Panc1 (cell line): ENCODE measurements around the gene CWC22. TPM values are rescaled to one million over a fixed set of nuclear protein-coding genes. Genes with fewer than 3 reads are reported as not detected.

ENCODE experiments used
- ATAC-seq: fragments of 200-7000 bp; cut with Tn5 transposase; 2 replicates; pipeline ENCODE4 v1.9.1; 2020; ENCODE audit warnings: mild to moderate bottlenecking, moderate library complexity
- BruUV-seq: library from RNA; stranded (reverse); fragments of 400-500 nt; replicated peaks from 2 replicates; lab custom pipeline; 2021; lab: Mats Ljungman, UMichigan
- CTCF ChIA-PET: fragments of 300-600 bp; sonication (Branson Sonifier 250); formaldehyde crosslinking; loops from one replicate; lab custom pipeline; 2022; ENCODE audit warnings: antibody characterized with exemption; lab: Charles Lee
- POLR2A ChIA-PET: fragments of 300-600 bp; sonication (Branson Sonifier 250); formaldehyde crosslinking; loops from one replicate; lab custom pipeline; 2022; ENCODE audit warnings: antibody characterized with exemption; lab: Charles Lee
- DNase-seq: peaks from one replicate; pipeline ENCODE4 v3.0.0-alpha.2; 2010; ENCODE audit warnings: low read depth, low spot score
- H3K27ac ChIP-seq: 2 replicates; pipeline ENCODE4 v1.5.1; 2011; ENCODE audit warnings: mild to moderate bottlenecking, low read length, inconsistent platforms
- H3K27me3 ChIP-seq: fragments of 200-500 bp; sonication (Bioruptor generic); 2 replicates; pipeline ENCODE4 v1.6.0; 2014; ENCODE audit warnings: low read length, inconsistent platforms; ENCODE audit not compliant: control insufficient read depth, insufficient read depth
- H3K36me3 ChIP-seq: fragments of 200-500 bp; sonication (Bioruptor generic); 2 replicates; pipeline ENCODE4 v1.5.1; 2014; ENCODE audit warnings: inconsistent platforms, mild to moderate bottlenecking, low read length, moderate library complexity; ENCODE audit not compliant: control insufficient read depth, insufficient read depth
- H3K4me1 ChIP-seq: 2 replicates; pipeline ENCODE4 v1.5.1; 2011; ENCODE audit warnings: inconsistent platforms, mild to moderate bottlenecking, low read length, moderate library complexity; ENCODE audit not compliant: control insufficient read depth, insufficient read depth
- H3K4me3 ChIP-seq, 2 experiments: 2 replicates each; pipeline ENCODE4 v1.5.1; 2011 to 2012; ENCODE audit warnings: low read depth in 2 of 2, low read length in 2 of 2, mild to moderate bottlenecking in 2 of 2, inconsistent platforms in 1 of 2, moderate library complexity in 1 of 2
- H3K9me3 ChIP-seq: fragments of 200-500 bp; sonication (Bioruptor generic); 2 replicates; pipeline ENCODE4 v1.5.1; 2014; ENCODE audit warnings: low read depth, mild to moderate bottlenecking, inconsistent platforms, low read length, moderate library complexity; ENCODE audit not compliant: control insufficient read depth, insufficient read depth
- POLR2AphosphoS5 ChIP-seq: IDR thresholded peaks from 2 replicates; pipeline ENCODE4 v1.6.1; 2012; ENCODE audit warnings: mild to moderate bottlenecking, low read depth, low read length, moderate library complexity
- SIN3A ChIP-seq: IDR thresholded peaks from 2 replicates; pipeline ENCODE4 v1.6.1; 2012; ENCODE audit warnings: low read depth, mild to moderate bottlenecking, low read length, moderate library complexity, borderline replicate concordance; ENCODE audit not compliant: insufficient read depth
- TCF7L2 ChIP-seq: IDR thresholded peaks from 2 replicates; pipeline ENCODE4 v1.6.1; 2011; ENCODE audit warnings: mild to moderate bottlenecking, low read depth, low read length, inconsistent platforms
- in situ Hi-C: cut with HindIII; loops from 2 replicates; pipeline ENCODE4 v1.10.0; 2016; ENCODE audit warnings: low sequenced_read_pairs, low pct_unique_long_range_greater_than_20kb
- intact Hi-C: fragments of 100-400 bp; cut with micrococcal nuclease; formaldehyde crosslinking; loops from one replicate; pipeline ENCODE4 v1.10.0; 2022; ENCODE audit not compliant: unreplicated experiment
- total RNA-seq: library from RNA; stranded (reverse); gene quantifications from one replicate; pipeline ENCODE4 v1.2.1, GENCODE V29; 2021; ENCODE audit not compliant: unreplicated experiment
- TF ChIP-seq, protein P1 (sequence below), 2 experiments: IDR thresholded peaks; 2 replicates each; pipeline ENCODE4 v1.6.1; 2011 to 2012; ENCODE audit warnings: low read depth in 2 of 2, control low read depth in 1 of 2, low read length in 1 of 2, mild to moderate bottlenecking in 1 of 2, moderate library complexity in 1 of 2; ENCODE audit not compliant: insufficient read depth in 1 of 2
- TF ChIP-seq, protein P2 (sequence below): fragments of 450-650 bp; IDR thresholded peaks from 2 replicates; pipeline ENCODE4 v1.5.1; 2017; ENCODE audit warnings: mild to moderate bottlenecking

CWC22 gene
- total RNA-seq, 1 experiment from 2014 or later = 17.2 TPM

DNA sequence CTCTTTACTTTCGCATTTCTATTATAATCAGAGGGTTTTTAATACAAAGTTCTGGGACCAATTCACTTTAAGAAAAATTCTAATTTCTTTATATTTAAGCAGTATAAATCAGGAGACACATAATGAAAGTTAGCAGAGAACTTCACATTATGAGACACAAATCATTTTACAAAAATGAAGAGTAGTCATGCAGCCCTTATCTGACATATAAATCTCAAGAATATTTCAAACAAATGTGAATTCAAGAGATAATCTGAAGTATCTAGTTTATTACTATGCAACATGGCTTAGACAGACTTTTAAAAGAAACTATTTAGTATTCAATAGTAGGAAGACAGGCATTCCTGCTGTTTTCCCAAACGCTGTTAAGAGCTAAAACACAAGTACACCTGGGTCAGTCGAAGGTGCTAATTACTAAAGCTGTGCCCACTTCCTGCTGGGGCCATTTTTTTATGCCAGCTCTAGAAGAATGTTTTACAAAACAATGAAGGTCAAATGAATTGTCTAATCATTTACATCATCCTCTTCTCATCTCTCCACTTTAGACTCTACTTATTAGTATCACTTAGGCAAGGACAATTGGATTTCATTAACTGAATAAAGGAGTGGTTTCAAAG lies 40.2 kb downstream of the CWC22 start:
- DNase-seq (no peak), ATAC-seq (no peak)
- CTCF ChIA-PET = no interaction called here
- Histone ChIP-seq H3K4me1 (no peaks in the 10 kb centered on the region), H3K9me3 (no peaks in the 10 kb centered on the region), H3K36me3 (peaks cover 44% of the 10 kb centered on the region), H3K4me3 (no peak overlapping the region), H3K27me3 (no peaks in the 10 kb centered on the region), H3K27ac (no peak overlapping the region)
- intact Hi-C loops = no loop called here
- TF ChIP-seq POLR2AphosphoS5 (no peak), TCF7L2 (no peak), SIN3A (no peak)
- TF ChIP-seq, protein P1, sequence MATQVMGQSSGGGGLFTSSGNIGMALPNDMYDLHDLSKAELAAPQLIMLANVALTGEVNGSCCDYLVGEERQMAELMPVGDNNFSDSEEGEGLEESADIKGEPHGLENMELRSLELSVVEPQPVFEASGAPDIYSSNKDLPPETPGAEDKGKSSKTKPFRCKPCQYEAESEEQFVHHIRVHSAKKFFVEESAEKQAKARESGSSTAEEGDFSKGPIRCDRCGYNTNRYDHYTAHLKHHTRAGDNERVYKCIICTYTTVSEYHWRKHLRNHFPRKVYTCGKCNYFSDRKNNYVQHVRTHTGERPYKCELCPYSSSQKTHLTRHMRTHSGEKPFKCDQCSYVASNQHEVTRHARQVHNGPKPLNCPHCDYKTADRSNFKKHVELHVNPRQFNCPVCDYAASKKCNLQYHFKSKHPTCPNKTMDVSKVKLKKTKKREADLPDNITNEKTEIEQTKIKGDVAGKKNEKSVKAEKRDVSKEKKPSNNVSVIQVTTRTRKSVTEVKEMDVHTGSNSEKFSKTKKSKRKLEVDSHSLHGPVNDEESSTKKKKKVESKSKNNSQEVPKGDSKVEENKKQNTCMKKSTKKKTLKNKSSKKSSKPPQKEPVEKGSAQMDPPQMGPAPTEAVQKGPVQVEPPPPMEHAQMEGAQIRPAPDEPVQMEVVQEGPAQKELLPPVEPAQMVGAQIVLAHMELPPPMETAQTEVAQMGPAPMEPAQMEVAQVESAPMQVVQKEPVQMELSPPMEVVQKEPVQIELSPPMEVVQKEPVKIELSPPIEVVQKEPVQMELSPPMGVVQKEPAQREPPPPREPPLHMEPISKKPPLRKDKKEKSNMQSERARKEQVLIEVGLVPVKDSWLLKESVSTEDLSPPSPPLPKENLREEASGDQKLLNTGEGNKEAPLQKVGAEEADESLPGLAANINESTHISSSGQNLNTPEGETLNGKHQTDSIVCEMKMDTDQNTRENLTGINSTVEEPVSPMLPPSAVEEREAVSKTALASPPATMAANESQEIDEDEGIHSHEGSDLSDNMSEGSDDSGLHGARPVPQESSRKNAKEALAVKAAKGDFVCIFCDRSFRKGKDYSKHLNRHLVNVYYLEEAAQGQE (IDR thresholded peaks at IDR 0.05; ENCODE audit: insufficient read depth in 1 of 2, low read depth in 2 of 2, low read length in 1 of 2) = no peak
- TF ChIP-seq, protein P2, sequence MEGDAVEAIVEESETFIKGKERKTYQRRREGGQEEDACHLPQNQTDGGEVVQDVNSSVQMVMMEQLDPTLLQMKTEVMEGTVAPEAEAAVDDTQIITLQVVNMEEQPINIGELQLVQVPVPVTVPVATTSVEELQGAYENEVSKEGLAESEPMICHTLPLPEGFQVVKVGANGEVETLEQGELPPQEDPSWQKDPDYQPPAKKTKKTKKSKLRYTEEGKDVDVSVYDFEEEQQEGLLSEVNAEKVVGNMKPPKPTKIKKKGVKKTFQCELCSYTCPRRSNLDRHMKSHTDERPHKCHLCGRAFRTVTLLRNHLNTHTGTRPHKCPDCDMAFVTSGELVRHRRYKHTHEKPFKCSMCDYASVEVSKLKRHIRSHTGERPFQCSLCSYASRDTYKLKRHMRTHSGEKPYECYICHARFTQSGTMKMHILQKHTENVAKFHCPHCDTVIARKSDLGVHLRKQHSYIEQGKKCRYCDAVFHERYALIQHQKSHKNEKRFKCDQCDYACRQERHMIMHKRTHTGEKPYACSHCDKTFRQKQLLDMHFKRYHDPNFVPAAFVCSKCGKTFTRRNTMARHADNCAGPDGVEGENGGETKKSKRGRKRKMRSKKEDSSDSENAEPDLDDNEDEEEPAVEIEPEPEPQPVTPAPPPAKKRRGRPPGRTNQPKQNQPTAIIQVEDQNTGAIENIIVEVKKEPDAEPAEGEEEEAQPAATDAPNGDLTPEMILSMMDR = no peak
- POLR2A ChIA-PET = no interaction called here
- in situ Hi-C loops = no loop called here
- no TSS peak for BruUV-seq

DNA sequence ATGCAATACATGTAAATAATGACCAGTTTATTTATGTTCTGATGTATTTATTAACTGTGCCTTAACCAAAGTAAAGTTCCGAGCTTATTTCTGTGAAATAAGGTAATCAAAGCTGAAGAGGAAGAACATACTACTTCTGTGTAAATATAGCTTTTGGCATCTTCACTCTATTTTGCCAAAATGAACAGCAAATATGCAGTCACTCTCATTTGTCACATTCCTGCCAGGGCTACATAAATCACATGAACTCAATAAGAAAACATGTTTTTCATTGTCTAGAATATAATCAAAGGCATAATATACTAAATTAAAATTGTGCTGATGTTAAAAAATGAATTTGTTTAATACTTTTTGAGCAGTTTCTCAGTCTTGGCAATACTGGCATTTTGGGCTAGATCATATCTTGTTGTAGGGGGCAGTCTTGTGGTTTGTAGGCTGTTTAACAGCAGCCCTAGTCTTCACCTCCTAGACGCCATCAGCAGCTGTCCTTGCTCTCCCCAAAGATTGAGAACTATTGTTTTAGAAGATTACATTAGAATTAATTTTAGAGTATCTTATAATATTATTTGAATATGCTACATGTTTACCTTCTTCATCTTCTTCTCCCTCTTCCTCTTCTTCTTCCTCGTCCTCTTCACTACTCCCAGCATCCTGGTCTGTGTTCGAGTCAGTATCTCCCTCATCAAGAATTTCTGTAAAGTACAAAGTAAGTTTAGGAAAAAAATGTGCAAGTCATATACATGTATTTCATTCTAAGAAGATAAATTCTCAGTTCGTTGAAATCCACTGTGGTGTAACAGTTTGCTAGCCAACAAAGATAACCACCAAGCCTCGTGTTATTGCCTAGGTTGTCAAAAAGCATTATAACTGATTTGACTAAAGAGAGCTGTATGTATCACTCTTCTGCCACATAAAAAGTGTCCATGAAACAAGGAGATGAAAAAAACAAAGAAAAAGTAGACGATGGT lies 41.5 kb downstream of the CWC22 start:
- Histone ChIP-seq H3K27ac (no peak overlapping the region), H3K4me3 (no peak overlapping the region), H3K9me3 (no peaks in the 10 kb centered on the region), H3K36me3 (peaks cover 36% of the 10 kb centered on the region), H3K4me1 (no peaks in the 10 kb centered on the region), H3K27me3 (no peaks in the 10 kb centered on the region)
- ChIA-PET POLR2A (no interaction called here), CTCF (no interaction called here)
- ATAC-seq (no peak), DNase-seq (no peak)
- no peak for TF ChIP-seq SIN3A
- BruUV-seq = no TSS peak
- in situ Hi-C loops = no loop called here
- intact Hi-C loops = no loop called here
